HS-5 (cell line): ENCODE results near the gene MKKS.
A peak's percentile ranks its signal among the peaks of the same experiment; 100 is the strongest.
"Not testable (repeated sequence)": the region's sequence is repeated elsewhere in the genome, so short reads cannot be mapped to it uniquely, and the experiment has no call there.

Experiments used
- DNase-seq: peaks from one replicate; pipeline ENCODE4 v3.0.0-alpha.2; 2012; ENCODE audit warnings: low read depth

Gene MKKS

GRCh38 chr20:10412591-10413408 lies 21.2 kb downstream of the MKKS start:
- no peak for DNase-seq

DNA sequence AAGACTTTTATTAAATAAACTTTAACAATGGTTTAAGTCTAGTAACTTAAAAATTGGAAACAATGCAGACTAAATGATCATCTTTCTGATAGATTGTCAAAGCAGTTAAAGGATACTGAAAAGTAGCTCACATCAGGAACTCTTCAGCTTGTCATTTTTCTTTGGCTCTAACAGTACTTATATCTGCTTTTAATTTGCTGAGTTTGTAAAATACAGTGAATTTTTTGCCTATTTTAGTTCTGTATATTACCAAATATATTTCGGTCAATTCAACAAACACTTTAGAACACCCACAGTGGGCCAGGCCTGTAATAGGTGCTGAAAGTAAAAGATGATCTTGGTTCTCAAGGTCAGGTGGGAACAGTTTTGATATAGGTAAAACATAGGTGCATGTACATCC lies 22.3 kb downstream of the MKKS start:
- DNase-seq: no peak

DNA sequence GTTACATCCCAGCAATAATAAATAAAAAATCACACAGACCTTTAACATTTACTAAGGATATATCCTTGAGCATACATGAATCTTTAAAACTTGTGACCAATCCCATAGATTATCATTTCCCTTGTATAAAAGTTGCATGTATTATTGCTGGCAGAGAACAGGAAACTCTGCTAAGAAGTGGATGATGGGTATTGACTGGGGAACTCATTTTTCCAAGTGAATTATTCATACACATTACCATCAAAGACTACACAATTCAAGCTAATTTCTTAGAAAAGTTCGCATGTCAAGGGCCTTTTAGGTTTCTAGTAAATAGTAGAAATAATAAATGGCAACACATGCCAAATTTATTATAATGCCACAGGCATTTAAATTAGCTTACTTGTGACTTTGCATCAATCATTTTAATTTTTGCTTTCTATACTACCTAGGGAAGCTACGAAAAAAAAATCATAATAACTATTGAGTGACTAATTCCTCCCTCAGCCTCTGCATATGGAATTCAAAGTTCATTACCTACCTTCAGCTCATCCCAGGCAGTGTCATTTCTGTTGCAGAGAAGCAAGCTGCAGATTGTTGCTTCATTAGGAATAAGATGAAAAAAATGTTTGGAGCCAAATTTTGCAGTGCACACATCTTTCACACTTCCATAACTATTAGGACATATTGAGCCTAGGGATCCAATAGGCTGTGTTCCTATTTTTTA lies 25.8 kb downstream of the MKKS start:
- no peak for DNase-seq

DNA sequence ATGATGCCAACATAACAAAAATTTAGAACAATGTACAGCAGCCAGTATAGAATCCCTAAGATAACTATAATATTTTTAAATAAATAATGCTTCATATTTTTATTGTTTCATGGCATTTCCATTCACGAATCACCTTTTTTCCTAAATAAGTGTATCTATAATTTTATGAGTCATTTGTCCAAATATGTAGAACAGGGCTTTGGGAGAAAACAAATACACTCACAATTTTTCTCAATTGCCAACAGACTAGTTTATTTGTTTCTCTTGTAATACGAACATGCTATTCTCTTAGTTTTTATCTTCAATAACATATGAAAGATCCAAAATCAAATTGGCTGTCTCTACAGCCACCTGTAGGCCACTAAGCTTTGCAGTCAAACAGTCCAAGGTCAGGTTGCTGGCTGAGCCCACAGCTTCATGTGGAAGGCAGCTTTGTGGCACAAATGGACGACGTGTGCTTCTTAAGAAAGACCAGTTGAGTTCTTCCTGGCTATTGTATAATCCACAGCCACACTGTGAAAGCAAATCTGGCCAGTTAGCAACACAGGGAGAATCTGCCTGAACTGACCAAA lies 29.0 kb downstream of the MKKS start:
- no peak for DNase-seq

- no peak for DNase-seq
These were observed 29.9 kb downstream of the MKKS start for GRCh38 chr20:10404023-10404628.

DNA sequence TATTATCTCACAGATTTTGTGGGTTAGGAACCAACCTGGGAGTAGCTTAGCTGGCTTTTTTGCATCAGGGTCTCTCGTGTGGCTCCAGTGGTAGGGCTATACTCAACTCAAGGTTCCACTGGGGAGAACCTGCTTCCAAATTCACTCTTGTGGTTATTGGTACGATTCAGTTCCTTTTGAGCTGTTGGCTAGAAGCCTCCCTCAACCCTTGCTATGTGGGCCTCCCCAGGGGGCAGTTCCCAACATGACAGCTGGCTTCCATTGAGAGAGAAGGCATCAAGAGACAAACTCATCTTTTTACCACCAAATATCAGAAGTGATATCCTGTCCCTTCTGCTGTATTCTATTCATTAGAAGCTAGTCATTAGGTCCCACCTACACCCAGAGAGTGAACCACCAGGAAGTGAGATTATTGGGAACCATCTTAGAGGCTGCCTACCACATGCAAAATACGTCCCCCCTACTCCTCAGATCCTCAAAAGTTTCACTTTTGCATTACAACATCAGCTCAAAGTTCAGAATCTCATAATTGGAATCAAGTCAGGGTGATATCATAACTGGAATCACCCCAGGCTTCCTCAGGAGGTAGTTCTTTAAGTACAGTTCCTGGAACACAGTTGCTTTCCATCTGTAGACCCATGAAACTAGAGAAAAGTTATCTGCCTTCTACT lies 30.9 kb downstream of the MKKS start:
- no peak for DNase-seq

DNA sequence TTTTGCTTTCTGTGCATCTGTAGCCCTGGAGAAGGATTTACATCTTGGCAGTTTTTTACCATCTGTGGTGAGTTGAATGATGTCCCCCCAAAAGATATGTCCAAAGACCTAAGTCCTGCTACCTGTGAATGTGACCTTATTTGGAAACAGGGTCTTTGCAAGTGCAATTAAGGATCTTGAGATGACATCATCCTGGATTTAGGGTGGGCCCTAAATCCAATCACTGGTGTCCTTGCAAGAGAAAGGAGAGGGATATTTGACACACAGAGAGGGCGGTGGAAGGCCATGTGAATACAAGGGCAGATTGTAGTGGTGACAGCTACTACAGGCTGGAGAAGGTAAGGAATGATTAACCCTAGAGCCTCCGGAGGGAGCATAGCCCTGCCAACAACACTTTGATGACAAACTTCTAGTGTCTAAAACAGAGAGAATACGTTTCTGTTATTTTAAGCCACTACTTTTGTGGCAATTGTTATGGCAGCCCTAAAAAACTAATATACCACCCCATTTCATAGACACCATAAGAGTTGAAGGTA lies 35.1 kb downstream of the MKKS start:
- DNase-seq: no peak

GRCh38 chr20:10394752-10395151 lies 39.3 kb downstream of the MKKS start:
- DNase-seq: not testable (repeated sequence)

- DNase-seq: no peak
These were observed 43.3 kb downstream of the MKKS start for GRCh38 chr20:10390709-10391108.

- DNase-seq: no peak
These were observed 45.4 kb downstream of the MKKS start for GRCh38 chr20:10388597-10388996.

DNA sequence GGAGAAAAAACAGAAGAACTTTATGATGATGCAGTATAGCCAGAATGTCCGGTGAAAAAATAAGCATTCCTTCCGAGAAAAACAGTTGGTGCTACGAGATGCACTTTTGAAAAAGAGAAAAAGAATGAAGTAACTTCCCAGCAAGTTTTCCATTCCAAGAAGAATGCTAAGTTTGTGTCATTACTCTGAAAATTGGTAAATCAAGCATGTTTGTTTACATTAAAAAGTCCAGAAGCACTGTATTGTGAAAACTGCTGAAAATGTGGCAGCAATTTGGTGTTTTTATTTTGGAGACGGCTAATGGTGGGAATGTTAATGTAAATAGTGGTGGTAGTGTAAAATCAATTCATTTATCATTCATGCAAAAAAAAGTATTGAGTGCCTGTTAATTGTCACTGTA lies 46.3 kb downstream of the MKKS start:
- DNase-seq: no peak

- DNase-seq: no peak
These were observed 48.0 kb downstream of the MKKS start for GRCh38 chr20:10385850-10386544.

DNA sequence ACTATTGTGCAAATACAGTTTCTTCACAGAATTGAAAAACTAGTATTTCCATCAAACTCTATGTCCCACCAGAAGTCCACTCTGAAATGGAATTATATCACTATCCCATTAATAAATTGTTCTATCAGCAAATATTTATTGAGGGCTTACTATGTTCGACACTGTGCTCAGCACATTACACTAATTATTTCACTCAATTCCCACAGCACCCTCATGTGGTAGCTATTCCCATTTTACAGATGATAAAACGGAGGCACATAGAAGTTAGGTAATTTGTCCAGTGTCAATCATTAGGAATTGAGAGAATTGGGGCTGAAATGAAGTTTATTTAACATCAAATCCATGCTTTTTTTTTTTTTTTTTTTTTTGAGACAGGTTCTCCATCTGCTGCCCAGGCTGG lies 52.5 kb downstream of the MKKS start:
- no peak for DNase-seq

- no peak for DNase-seq
These were observed 54.3 kb downstream of the MKKS start for GRCh38 chr20:10379761-10380160.

DNA sequence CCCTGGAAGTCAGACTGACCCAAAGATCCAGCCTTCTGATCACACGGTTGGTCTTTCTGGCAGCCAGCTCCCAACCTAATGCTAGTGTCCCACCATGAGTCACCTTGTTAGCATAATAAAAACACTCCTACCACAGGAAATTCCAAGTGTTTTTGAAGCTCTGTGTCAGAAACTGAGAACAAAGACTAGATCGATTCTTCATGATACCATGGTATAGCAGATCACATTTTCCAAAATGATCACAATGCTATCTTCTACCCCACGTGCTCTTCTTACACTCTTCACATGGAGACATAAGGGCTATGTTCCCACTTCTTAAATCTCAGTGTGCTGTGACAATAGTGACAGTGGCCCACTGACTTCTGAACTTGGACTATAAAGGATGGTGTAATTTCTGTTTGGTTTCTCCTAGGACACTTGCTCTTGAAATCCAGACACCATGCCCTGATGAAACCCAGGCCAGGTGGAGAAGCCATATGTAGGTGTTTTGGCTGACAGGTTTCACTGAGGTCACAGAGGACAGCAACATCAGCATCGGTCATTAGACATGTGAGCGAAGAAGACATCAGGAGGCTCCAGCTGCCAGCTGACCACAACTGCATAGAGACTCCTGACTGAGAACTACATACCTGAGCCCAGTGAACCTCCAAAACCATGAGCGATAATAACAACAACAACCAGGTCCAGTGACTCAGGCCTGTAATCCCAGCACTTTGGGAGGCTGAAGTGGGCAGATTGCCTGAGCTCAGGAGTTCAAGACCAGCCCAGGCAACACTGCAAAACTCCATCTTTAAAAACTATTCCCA lies 57.5 kb downstream of the MKKS start:
- peak; percentile 65 for DNase-seq

DNA sequence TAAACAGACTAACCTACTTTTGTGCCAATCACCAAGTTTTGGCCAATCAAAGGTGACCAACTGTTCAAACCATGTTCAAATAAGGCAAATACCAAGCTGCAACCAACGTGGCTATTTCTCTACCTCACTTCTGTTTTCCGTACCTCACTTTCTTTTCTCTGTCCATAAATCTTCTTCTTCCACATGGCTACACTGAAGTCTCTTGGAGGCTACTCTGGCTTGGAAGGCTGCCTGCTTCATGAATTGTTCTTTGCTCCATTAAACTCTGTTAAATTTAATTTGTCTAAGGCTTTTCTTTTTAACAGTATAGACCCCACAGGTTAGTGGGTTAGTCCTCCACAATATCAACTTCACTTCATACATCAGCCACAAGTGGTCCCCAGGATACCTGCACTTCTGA lies 58.8 kb downstream of the MKKS start:
- DNase-seq: no peak

DNA sequence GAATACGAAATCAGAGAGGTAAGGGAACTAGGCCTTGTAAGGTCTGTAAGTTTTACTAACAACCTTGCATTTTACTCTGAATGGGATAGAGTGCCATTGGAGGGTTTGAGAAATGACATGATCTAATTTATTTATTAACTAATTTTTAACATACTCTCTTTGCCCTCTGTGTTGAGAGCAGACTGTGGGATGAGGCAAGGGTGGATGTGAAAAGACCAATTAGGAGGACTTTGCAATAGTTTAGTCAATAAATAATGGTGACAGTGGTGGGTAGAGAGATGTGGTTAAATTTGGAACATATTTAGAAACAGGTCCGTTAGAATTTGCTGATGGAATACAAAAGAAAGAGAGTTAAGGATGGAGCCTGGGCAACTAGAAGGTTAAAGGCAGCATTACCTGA lies 60.0 kb downstream of the MKKS start:
- DNase-seq: no peak

DNA sequence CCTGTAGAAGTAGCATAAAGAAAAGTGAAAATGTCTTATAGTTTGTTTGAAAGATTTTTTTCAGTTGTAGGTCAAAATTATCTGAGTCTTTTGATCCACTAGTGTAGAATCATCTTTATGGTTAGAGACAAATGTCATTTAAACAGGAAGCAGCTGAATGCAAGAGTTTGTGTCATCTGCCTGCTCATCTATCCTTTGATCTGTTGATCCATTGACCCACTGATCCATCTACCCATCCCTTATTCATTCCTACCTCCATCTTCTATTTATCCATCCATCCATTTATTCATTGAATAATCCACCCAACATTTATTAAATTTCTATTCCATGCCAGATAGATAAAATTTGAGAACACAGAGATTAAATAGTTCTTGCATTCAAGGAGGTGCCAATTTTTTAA lies 62.6 kb downstream of the MKKS start:
- no peak for DNase-seq

DNA sequence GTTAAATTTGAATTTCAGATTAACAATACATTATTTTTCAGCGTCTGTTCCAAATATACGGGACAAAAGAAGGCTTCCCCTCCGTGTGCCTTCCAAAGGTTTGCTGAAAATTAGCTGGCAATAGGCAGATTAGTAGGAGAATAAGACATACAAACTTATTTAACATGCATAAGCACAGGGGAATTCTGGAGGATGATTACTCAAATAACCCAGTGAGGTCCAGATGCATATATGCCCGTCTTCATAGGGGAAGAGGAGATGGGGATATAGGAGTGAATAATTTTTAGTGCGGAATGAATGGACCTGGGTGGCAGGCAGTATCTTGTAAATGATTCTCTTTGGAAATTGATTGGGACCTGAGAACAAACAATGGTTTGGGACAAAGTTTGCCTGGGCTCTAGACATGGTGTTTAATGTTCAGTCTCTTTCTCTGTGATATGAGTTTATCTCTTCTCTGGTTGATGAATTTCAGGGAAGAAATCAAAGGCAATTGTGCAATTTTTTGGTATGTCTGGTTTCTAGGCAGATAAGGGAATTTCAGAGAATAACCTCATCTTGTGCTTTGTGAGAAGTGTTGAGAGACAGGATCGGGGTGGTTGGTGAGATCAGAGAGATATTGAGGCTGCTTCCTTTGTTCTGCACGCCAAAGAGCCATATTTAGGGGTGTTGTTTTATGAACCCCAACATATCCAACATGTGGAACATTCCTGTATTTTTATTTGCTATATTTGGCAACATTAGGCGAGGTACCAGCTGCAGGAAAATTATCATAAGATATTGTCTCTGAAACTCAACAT lies 63.7 kb downstream of the MKKS start:
- DNase-seq: no peak

DNA sequence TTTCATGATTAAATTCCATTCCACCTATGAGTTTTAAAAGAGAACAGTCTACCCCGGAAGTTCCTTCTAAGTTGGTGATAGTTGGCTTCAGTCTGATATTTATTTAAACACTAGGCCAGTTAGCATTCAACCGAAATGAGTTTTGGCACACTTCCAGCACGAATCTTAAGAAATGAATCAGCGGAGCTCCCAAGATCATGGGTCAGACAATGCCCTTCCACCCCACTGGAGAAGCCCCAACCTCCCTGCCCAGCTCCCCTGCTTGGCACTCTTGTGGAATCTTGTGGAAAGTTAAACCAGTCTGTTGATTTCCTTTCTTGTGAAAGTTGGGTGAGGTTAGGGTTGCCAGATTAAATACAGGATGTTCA lies 64.3 kb downstream of the MKKS start:
- no peak for DNase-seq
